Neural progenitor cell (in vitro differentiated cells): ENCODE measurements around the gene GRIK1. TPM values are rescaled to one million over a fixed set of nuclear protein-coding genes. Genes with fewer than 3 reads are reported as not detected.

Experiments used
- DNase-seq: peaks from one replicate; pipeline ENCODE4 v3.0.0-alpha.2; 2016; ENCODE audit warnings: low spot score
- H2AFZ ChIP-seq: fragments of 200-600 bp; sonication (generic); replicated peaks from 2 replicates; pipeline ENCODE4 v1.6.1; 2016; ENCODE audit warnings: antibody characterized with exemption
- H3F3A ChIP-seq: fragments of 200-600 bp; sonication (generic); 2 replicates; pipeline ENCODE4 v1.6.1; 2016; ENCODE audit warnings: antibody characterized with exemption, low read depth
- H3K27ac ChIP-seq: fragments of 200-600 bp; sonication (generic); 2 replicates; pipeline ENCODE4 v1.5.1; 2016; ENCODE audit warnings: mild to moderate bottlenecking
- H3K27me3 ChIP-seq: fragments of 200-600 bp; sonication (generic); 2 replicates; pipeline ENCODE4 v1.6.1; 2016; ENCODE audit warnings: mild to moderate bottlenecking, moderate library complexity
- H3K36me3 ChIP-seq: fragments of 200-600 bp; sonication (generic); 2 replicates; pipeline ENCODE4 v1.5.1; 2016
- H3K4me1 ChIP-seq: fragments of 200-600 bp; sonication (generic); 2 replicates; pipeline ENCODE4 v1.6.1; 2016; ENCODE audit warnings: mixed run types
- H3K4me2 ChIP-seq: fragments of 200-600 bp; sonication (generic); 2 replicates; pipeline ENCODE4 v1.6.1; 2016
- H3K4me3 ChIP-seq: fragments of 200-600 bp; sonication (generic); 2 replicates; pipeline ENCODE4 v1.5.1; 2016
- H3K79me2 ChIP-seq: fragments of 200-600 bp; sonication (generic); 2 replicates; pipeline ENCODE4 v1.6.1; 2016; ENCODE audit warnings: low read depth
- H3K9ac ChIP-seq: fragments of 200-600 bp; sonication (generic); 2 replicates; pipeline ENCODE4 v1.6.1; 2016
- H3K9me3 ChIP-seq: fragments of 200-600 bp; sonication (generic); 2 replicates; pipeline ENCODE4 v1.5.1; 2016; ENCODE audit warnings: low read depth
- H4K20me1 ChIP-seq: fragments of 200-600 bp; sonication (generic); 2 replicates; pipeline ENCODE4 v1.6.1; 2016; ENCODE audit warnings: low read depth
- H3K27ac Mint-ChIP-seq: 3 replicates; pipeline ENCODE4 v1.8.0; 2021; ENCODE audit warnings: mixed read lengths
- H3K27me3 Mint-ChIP-seq: 2 replicates; pipeline ENCODE4 v1.8.0; 2022; ENCODE audit warnings: low read depth, mild to moderate bottlenecking, inconsistent platforms, moderate library complexity, mixed read lengths; ENCODE audit not compliant: insufficient read depth
- H3K36me3 Mint-ChIP-seq: 3 replicates; pipeline ENCODE4 v1.8.0; 2021; ENCODE audit warnings: mixed read lengths
- H3K4me1 Mint-ChIP-seq: 3 replicates; pipeline ENCODE4 v1.8.0; 2021; ENCODE audit warnings: mixed read lengths
- H3K4me3 Mint-ChIP-seq: 3 replicates; pipeline ENCODE4 v1.8.0; 2021; ENCODE audit warnings: mild to moderate bottlenecking, moderate library complexity, mixed read lengths
- H3K9me3 Mint-ChIP-seq: 3 replicates; pipeline ENCODE4 v1.8.0; 2020; ENCODE audit warnings: mixed read lengths
- CTCF ChIP-seq: fragments of 200-600 bp; sonication (generic); IDR thresholded peaks from 2 replicates; pipeline ENCODE4 v1.5.1; 2017; ENCODE audit warnings: antibody characterized with exemption, mild to moderate bottlenecking
- EZH2 ChIP-seq: fragments of 200-600 bp; sonication (generic); IDR thresholded peaks from 2 replicates; pipeline ENCODE4 v1.6.1; 2017; ENCODE audit warnings: antibody characterized with exemption, mild to moderate bottlenecking, moderate library complexity
- EZH2phosphoT487 ChIP-seq: fragments of 200-600 bp; sonication (generic); IDR thresholded peaks from 2 replicates; pipeline ENCODE4 v1.6.1; 2017; ENCODE audit warnings: antibody characterized with exemption
- total RNA-seq: library from RNA; depleted of rRNA; stranded (reverse); fragments of >200 nt; gene quantifications from 2 replicates; pipeline ENCODE4 v1.2.3, GENCODE V29; 2015; ENCODE audit warnings: low replicate concordance

GRIK1 gene
- total RNA-seq, 1 donor from 2014 or later, result 1.6 TPM

DNA sequence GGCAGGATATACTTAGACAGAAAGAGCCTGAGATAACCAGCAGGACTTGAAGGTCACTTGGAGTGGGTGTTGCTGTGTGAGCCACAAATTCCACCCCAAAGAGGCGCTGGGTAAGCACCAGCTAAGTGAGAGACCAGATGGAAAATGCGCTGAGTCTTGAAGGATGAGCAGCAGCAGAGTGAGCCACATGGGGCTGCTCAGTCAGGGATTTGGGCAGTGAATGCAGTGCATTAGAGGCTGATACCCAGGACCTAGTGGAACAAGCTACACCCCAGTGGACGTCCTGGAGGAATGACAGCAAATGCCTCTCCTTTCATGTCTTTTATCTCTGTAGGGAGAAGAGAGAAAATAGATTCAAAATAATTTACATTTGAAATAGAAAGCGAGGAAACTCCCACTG lies 11.3 kb downstream of the GRIK1 start:
- peaks cover 6% of the 10 kb centered on the region for H3K27me3 ChIP-seq
- no peak for DNase-seq
- no peak overlapping the region for H3K9ac ChIP-seq
- H3K4me1 Mint-ChIP-seq, result peaks cover 17% of the 10 kb centered on the region
- H3K36me3 Mint-ChIP-seq, result peaks cover 2% of the 10 kb centered on the region
- H3K27ac Mint-ChIP-seq, result peak overlapping the region; percentile 33
- H3K36me3 ChIP-seq, result no peaks in the 10 kb centered on the region
- no peaks in the 10 kb centered on the region for H3K9me3 Mint-ChIP-seq
- TF ChIP-seq EZH2phosphoT487 (no peak), EZH2 (no peak), CTCF (no peak)
- H3K4me3 Mint-ChIP-seq, result no peak overlapping the region
- no peaks in the 10 kb centered on the region for H3K9me3 ChIP-seq
- H3K4me3 ChIP-seq, result no peak overlapping the region
- no peaks in the 10 kb centered on the region for H3K27me3 Mint-ChIP-seq
- H3K4me2 ChIP-seq, result no peak overlapping the region
- H3F3A ChIP-seq, result no peaks in the 10 kb centered on the region
- no peaks in the 10 kb centered on the region for H4K20me1 ChIP-seq
- no peaks in the 10 kb centered on the region for H3K4me1 ChIP-seq
- no peaks in the 10 kb centered on the region for H3K79me2 ChIP-seq
- no peak overlapping the region for H2AFZ ChIP-seq
- no peak overlapping the region for H3K27ac ChIP-seq

DNA sequence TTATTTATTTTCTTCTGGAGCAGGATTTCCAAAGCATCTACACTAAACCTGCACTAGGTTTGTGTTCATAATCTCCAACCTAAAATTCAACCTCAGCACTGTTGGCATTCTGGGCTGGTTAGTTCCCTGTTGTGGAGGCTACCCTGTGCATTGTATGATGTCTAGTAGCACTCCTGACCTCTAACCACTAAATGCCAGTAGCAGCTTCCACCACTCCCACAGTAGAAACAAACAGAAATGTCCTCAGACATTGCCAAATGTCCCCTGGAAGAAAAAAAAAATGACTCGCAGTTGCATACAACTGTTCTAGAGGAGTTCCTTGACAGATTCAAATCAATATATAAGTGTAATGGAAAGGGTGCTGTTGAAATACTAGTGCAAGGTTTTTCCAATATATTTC lies 18.9 kb downstream of the GRIK1 start:
- Histone ChIP-seq H2AFZ (no peak overlapping the region), H3K27me3 (no peaks in the 10 kb centered on the region), H3K9me3 (no peaks in the 10 kb centered on the region), H3K27ac (no peak overlapping the region), H3F3A (no peaks in the 10 kb centered on the region), H3K36me3 (no peaks in the 10 kb centered on the region), H3K4me2 (no peak overlapping the region), H4K20me1 (no peaks in the 10 kb centered on the region), H3K4me1 (no peaks in the 10 kb centered on the region), H3K9ac (no peak overlapping the region), H3K4me3 (no peak overlapping the region), H3K79me2 (no peaks in the 10 kb centered on the region)
- Mint-ChIP-seq H3K27me3 (no peaks in the 10 kb centered on the region), H3K27ac (no peak overlapping the region), H3K36me3 (no peaks in the 10 kb centered on the region), H3K4me3 (no peak overlapping the region), H3K4me1 (no peaks in the 10 kb centered on the region), H3K9me3 (no peaks in the 10 kb centered on the region)
- TF ChIP-seq CTCF, result no peak
- no peak for TF ChIP-seq EZH2
- no peak for TF ChIP-seq EZH2phosphoT487
- DNase-seq, result no peak

DNA sequence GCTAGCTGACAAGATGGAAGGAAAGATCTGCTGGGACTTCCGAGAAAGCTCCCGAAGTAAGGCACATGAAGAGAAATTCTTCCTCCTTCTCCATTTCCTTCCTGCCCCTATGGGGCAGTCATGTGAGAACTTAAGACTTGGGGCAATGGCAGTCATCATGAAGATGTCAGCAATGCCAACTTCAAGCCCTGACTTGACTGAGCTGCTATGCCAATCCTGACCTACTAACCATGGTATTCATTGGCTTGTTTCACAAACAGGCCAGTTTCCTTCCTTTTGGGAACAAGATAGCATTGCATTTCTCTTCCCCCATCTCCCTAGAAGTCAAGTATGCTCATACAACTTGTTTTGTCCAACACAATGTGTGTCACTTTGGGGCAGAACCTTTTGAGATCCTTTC lies 25.5 kb downstream of the GRIK1 start:
- Histone ChIP-seq H3K4me3 (no peak overlapping the region), H3F3A (no peaks in the 10 kb centered on the region), H3K36me3 (no peaks in the 10 kb centered on the region), H2AFZ (no peak overlapping the region), H3K9me3 (no peaks in the 10 kb centered on the region), H3K4me1 (no peaks in the 10 kb centered on the region), H3K9ac (no peak overlapping the region), H3K27me3 (no peaks in the 10 kb centered on the region), H4K20me1 (no peaks in the 10 kb centered on the region), H3K79me2 (no peaks in the 10 kb centered on the region), H3K4me2 (no peak overlapping the region), H3K27ac (no peak overlapping the region)
- no peak for TF ChIP-seq CTCF
- no peak for TF ChIP-seq EZH2
- Mint-ChIP-seq H3K27me3 (no peaks in the 10 kb centered on the region), H3K36me3 (no peaks in the 10 kb centered on the region), H3K9me3 (peaks cover 5% of the 10 kb centered on the region), H3K27ac (no peak overlapping the region), H3K4me1 (no peaks in the 10 kb centered on the region), H3K4me3 (no peak overlapping the region)
- DNase-seq, result no peak

GRCh38 chr21:29909571-29909970 lies 30.2 kb downstream of the GRIK1 start:
- no peak overlapping the region for H3K4me2 ChIP-seq
- Mint-ChIP-seq H3K27ac (no peak overlapping the region), H3K27me3 (no peaks in the 10 kb centered on the region), H3K4me1 (no peaks in the 10 kb centered on the region), H3K36me3 (no peaks in the 10 kb centered on the region), H3K9me3 (peaks cover 5% of the 10 kb centered on the region), H3K4me3 (no peak overlapping the region)
- no peak overlapping the region for H2AFZ ChIP-seq
- no peaks in the 10 kb centered on the region for H3K27me3 ChIP-seq
- no peaks in the 10 kb centered on the region for H3K36me3 ChIP-seq
- H3F3A ChIP-seq, result no peaks in the 10 kb centered on the region
- H3K4me1 ChIP-seq, result no peaks in the 10 kb centered on the region
- H3K27ac ChIP-seq, result no peak overlapping the region
- DNase-seq, result no peak
- TF ChIP-seq CTCF (no peak), EZH2phosphoT487 (no peak), EZH2 (no peak)
- H3K9me3 ChIP-seq, result no peaks in the 10 kb centered on the region
- H3K9ac ChIP-seq, result no peak overlapping the region
- no peaks in the 10 kb centered on the region for H4K20me1 ChIP-seq
- H3K79me2 ChIP-seq, result no peaks in the 10 kb centered on the region
- H3K4me3 ChIP-seq, result no peak overlapping the region
